D721Med (cell line): Measurements from ENCODE around the gene UGT1A9.

Experiments
- DNase-seq: peaks from one replicate; pipeline ENCODE4 v3.0.0; 2011; ENCODE audit warnings: low spot score; ENCODE audit not compliant: insufficient read length
- FAIRE-seq: peaks from 2 replicates; lab custom pipeline; 2011; peaks lifted over from hg19 to GRCh38; lab: Jason Lieb, UNC
- TF ChIP-seq, protein P1 (sequence below): IDR thresholded peaks from 2 replicates; pipeline ENCODE4 v1.5.1; 2012; ENCODE audit warnings: mild to moderate bottlenecking, control low read depth; ENCODE audit not compliant: insufficient read depth; ENCODE audit errors: missing control alignments

UGT1A9 gene

DNA sequence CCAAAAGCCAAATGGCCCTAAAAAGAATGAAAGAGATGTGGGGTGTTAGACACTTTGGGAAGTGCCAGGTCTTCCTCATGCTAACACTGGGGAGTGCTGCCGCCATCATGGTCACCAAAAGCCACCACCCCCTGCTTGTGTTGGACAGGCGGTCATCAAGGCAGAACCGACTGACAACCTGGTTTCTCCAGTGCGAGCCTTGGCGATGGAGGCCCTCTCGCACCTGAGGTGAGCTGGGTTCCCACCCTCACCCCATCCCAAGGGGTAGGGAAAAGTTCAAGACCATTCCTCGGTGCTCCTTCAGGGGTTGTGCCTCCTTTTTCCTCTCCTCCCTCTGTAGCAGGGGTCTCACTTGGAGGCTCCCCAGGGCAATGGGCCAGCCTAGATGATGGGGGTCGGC is 140.0 kb downstream of the UGT1A9 start:
- TF ChIP-seq, protein P1, sequence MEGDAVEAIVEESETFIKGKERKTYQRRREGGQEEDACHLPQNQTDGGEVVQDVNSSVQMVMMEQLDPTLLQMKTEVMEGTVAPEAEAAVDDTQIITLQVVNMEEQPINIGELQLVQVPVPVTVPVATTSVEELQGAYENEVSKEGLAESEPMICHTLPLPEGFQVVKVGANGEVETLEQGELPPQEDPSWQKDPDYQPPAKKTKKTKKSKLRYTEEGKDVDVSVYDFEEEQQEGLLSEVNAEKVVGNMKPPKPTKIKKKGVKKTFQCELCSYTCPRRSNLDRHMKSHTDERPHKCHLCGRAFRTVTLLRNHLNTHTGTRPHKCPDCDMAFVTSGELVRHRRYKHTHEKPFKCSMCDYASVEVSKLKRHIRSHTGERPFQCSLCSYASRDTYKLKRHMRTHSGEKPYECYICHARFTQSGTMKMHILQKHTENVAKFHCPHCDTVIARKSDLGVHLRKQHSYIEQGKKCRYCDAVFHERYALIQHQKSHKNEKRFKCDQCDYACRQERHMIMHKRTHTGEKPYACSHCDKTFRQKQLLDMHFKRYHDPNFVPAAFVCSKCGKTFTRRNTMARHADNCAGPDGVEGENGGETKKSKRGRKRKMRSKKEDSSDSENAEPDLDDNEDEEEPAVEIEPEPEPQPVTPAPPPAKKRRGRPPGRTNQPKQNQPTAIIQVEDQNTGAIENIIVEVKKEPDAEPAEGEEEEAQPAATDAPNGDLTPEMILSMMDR = no peak
- DNase-seq = no peak
- FAIRE-seq = no peak

- FAIRE-seq = no peak
- TF ChIP-seq, protein P1 = no peak
These were observed 141.7 kb downstream of the UGT1A9 start for GRCh38 chr2:233813236-233814055.

DNA sequence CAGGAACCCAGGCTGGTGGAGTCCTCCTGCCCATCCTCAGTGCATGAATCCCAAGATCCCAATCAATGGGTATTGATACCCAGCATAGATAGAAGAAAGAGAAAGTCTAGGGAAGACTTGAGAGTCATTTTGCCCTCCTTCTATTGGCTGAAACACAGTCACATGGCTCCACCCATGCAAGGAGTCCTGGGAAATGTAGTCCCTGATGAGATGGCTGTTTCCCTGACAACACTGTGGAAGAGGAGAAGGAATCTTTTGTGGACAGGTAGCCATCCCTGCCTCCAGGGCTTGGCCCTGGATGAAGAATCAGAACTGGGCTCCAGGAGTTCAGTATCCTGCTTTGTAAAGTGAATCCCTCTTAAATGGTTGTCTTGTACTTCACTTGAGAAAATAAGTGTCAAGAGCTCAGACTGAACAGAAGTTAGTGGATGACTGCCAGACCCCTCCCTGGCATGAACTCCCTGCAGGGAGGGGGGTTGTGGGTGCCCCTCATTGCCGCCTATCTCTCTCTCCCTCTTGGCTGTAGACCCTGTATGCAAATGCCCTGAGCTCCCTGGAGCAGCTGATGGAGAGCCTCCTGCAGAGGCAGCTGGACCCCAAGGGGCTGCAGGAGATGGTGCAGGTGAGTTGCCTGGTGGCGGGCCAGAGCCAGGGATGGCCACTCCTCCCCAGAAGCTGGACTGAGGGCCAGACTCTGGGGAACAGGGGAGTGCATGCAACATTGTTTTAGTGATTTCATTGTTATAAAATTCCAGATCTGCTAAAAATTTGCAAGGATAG is 142.5 kb downstream of the UGT1A9 start:
- FAIRE-seq (no peak), DNase-seq (no peak)
- TF ChIP-seq, protein P1 = no peak

More at GRCh38 chr2:233813236-233814055, 141.7 kb downstream of the UGT1A9 start:
- no peak for DNase-seq

DNA sequence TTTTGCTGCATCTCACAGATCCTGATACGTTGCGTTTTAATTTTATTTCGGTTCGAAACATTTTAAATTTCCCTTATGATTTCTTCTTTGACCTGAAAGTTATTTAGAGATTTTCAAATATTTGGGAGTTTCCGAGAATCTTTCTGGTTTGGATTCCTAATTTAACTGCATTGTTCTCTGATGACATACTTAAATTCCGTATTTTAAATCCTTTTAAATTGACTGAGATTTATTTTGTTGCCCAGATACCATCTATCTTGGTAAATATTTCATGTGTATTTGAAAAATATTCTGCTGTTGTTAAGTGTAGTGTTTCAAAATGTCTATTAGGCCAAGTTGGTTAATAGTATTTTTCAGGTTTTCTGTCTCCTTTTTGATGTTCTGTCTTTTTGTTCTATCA is 144.2 kb downstream of the UGT1A9 start:
- FAIRE-seq (no peak), DNase-seq (no peak)
- TF ChIP-seq, protein P1 = no peak

DNA sequence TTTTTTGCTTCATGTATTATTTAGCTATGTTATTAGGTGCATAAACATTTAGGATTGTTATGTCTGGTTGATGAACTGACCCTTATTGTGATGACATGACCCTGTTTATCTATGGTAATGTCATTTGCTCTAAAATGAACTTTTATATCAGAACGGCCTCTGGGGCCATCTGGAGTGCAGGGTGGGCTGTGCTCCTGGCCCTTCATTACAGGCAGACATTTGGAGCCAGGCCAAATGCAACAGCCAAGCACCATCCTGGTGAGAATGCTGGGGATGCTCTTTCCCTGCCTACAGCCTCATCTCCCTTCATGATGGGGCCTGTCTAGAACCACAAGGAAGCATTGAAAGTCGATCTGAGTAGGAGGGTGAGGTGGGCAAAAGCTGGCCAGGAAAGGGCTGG is 144.6 kb downstream of the UGT1A9 start:
- TF ChIP-seq, protein P1 = no peak
- no peak for DNase-seq
- FAIRE-seq = no peak

- TF ChIP-seq, protein P1 = no peak
- no peak for FAIRE-seq
- no peak for DNase-seq
These were observed 145.1 kb downstream of the UGT1A9 start for GRCh38 chr2:233816771-233817170.

GRCh38 chr2:233817361-233817911 is 145.7 kb downstream of the UGT1A9 start:
- FAIRE-seq = no peak
- TF ChIP-seq, protein P1 = no peak
- no peak for DNase-seq
